Stimulated activated CD8-positive, alpha-beta memory T cell treated with anti-CD3 and anti-CD28 coated beads, Interleukin-4, amount 100 ng/mL, for 1 hour (primary cell): ENCODE measurements around the gene IQUB.
"Not testable (repeated sequence)": the region's sequence is repeated elsewhere in the genome, so short reads cannot be mapped to it uniquely, and the experiment has no call there.

Experiments used
- DNase-seq, 2 donors: peaks; one replicate each; pipeline ENCODE4 v3.0.0-alpha.2; 2020; ENCODE audit warnings: low read depth in 2 of 2, low spot score in 1 of 2

IQUB gene

DNA sequence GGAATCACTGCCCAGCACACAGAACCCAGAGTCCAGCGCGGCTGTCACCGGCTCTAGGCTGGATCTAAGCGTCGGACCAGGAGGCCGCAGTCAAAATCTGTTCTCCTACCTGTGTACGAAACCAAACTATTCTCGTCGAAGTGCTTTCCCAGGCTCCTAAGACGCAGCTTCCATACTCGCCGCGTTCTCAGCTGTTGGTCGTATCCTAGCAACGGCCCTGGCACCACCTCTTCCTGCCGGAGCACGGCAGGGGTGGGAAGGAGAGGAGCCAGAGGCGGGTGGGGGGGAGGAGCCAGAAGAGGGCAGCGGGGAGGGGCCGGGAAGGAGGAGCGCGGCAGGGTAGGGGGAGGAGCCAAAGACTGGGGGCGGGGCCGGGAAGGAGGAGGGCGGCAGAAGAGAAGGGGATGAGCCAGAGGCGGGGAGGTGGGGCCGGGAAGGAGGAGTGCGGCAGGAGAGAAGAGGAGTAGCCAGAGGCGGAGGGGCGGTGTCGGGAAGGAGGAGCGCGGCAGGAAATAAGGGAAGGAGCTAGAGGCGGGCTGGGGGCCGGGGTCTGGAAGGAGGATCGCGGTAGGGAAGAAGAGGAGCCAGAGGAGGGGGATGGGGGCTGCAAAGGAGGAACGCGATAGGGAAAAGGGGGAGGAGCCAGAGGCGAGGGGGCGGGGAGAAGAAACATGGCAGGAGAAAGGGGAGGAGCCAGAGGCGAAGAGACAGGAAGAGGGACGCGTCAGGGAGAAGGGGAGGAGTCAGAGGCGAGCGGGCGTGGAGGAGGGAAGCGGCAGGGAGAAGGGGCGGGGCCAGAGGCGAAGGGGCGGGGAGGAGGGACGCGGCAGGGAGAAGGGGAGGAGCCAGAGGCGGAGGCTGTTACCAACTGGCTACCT is at the start of gene IQUB:
Gene IQUB (minus strand): TSS at position 213 of the 878 bp plus-strand sequence. CDS start 22,255 bp downstream, outside the sequence.
- peak; percentile 92 to 96 for DNase-seq

DNA sequence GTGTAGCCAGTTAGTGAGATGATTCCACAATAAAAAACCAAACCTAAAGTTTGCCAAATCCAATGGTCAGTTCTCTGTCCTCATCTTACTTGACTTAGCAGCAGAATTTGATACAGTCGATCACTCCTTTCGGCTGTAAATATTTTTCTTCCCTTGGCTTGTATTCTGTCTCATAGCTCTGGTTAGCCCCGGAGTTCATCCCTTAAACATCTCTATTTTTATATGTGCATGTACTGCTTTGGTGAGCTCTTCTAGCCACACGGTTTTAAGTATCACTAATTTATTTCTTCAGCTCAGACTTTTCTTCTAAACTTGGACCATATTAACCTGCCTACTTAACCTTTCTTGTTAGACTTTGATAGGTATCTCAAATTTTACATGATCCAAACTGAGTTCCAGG is 49.4 kb upstream of the IQUB start:
- no peak for DNase-seq

DNA sequence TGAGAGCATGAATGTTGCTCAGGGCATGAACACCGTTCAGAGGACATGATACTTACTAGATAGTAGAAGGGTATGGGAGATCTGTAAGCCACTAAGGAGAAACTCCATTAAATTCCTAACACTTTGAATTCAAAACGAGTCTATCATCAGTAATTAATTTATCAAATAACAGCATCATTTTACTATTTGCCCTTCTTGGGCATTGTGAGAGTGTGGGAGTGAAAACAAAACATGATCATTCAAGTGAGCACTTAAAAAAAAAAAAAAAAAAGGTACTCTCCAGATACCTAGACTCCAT is 46.7 kb upstream of the IQUB start:
- DNase-seq, result no peak

DNA sequence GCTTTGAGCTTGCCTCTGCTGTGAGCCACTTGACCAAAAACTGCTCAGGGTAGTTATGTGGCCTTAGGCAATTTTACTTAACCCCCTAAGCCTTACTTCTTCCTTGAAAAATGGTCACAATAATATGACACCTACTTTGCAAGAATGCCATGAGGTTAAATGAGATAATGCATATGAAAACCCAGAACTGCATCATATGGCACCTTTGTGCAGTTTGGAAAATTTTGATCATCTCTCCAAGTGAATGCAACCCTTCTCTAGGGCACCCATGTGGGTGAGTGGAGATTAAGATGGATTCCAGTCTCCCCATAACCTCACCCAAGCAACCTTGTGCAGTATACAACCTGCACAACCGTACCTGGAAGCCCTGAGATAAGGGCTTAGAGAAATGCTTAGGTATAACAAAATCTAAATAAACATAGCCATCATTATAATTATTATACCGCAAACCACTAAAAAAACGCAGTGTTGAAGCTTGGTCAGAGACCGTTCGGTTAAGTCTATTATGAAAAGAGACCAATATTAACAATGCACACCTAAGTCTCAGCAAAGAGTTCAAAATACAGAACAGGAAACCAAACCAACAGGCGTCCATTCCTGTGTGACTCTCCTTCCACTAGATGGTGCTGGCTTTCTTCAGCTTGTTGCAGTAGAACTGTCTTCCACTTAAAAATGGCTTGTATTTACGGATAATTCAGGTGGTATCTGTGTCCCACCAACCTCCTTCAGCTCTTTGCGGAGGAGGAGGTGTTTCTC is 46.2 kb upstream of the IQUB start:
- DNase-seq, result no peak

DNA sequence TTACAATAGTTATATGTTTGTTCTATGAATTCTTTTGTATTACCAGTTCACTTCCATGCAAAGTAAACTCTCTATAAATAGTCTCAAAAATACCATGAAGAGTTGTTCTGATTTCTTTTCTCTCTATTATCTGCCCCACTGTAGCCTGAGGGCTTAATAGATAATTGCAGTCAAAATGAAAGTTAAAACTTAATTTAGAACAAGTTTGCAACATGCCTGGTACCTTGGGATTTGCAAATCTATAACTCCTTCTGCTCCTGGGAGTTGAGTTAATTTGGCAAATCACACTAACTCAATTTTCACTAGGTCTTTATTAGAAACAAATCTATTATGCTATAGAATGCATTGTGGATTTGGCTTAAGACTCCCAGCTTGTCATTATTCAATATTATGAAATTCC is 45.0 kb upstream of the IQUB start:
- no peak for DNase-seq

DNA sequence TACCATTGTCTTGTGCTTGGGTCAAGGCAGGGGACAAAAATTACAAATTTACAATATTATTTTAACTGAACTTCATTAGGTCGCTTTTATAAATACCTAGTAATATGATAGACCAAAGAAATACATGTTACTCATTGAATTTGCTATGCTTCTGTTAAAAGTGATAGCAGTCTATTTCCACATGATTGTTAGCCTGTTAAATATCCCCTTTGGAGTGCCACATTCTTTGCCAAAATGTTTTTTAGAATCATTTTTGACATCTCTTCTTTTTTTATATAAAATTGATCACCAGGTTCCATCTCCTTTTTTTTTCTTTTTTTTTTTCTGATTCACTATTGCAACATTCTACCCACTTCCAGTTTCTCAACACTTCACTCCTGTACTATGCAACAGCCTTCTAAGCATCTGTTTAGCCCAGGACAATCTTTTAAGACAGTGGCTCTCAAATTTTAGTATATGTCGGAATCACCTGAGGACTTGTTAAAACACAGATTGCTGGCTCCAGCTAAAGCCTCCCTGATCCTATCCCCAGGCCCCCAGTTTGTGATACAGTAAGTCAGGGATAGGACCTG is 39.6 kb upstream of the IQUB start:
- DNase-seq, result no peak

DNA sequence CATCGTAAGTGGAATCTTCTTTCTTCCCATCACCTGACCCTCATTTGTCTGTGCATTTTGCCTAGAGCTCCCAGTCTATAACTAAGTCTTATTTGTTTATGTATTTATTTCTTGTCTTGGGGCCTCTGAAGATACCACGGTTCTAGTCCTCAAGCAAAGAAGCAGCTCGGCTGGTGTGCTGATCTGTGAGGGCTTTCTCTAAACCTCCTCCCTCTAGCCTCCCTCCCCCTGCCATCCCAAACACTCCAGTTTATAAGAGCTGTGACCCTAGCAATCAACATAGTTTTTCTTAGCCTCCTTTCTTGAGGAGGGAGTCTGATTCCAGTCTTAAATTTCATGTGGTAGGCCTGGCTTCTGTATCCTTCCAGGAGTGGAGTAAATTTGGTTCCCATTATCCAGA is 38.9 kb upstream of the IQUB start:
- DNase-seq, result no peak

DNA sequence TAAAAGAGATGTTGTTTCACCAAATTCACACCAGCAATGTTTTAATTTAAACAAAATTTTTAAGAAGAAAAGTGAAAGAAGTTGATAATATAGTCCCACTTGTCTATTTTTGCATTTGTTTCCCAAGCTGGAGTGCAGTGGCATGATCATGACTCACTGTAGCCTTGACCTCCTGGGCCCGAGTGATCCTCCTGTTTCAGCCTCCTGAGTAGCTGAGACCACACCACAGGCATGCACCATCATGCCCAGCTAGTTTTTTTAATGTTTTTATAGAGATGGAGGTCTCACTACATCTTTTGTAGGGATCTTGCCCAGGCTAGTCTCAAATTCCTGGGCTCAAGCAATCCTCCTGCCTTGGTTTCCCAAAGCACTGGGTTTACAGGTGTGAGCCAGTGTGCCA is 37.3 kb upstream of the IQUB start:
- DNase-seq, result no peak

DNA sequence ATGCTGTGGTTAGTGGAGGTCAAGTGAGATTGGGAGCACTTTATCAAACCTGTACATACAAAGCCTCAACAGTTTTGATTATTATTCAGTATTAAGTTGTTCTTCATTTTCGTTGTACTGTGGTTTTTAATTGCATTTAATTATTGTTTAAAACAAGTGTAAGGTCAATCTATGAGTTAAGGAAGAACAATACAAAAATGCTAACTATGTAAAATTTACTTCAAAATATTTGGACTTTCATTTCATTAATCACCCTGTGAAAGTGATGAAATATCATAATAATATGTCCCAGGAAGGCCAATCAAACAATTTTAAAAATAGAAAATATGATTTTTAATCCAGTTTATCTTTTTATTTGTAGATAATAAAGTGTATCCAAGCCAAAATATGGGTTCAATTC is 36.8 kb upstream of the IQUB start:
- no peak for DNase-seq

DNA sequence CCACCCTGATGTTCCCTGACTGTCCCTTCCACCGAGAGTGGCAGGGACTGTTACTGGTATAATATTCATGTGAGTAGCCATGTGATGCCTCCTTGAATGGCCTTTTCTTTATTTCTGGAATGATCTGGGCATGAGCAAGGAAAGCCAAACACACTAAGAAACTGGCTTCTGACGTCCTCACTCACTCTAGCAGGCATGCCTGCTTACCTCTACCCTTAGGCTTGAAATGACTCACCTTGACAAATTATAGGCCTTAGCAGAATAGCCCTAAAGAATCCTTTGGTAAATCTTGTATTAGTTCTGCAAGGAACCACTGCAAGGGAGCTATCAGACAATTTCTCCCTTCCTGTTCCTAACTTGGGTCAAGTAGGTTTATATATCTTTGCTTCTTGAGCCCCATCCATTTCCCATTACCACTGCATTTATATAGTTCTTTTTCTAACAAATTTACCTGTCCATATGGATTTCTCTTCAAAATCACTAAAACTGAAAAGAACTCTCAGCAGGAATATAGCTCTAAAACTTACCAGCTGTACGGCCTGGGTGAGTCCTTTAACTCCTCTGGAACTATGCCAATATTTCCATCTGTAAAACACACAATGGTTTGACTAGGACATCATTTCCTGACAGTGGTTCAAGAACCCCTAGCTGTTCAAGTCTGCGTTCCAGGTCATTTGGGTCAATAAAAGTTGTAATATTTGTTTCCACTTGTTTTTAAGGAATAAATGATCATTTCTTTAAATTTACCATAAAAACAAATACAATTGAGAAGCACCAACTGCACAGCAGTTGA is 36.2 kb upstream of the IQUB start:
- no peak for DNase-seq

DNA sequence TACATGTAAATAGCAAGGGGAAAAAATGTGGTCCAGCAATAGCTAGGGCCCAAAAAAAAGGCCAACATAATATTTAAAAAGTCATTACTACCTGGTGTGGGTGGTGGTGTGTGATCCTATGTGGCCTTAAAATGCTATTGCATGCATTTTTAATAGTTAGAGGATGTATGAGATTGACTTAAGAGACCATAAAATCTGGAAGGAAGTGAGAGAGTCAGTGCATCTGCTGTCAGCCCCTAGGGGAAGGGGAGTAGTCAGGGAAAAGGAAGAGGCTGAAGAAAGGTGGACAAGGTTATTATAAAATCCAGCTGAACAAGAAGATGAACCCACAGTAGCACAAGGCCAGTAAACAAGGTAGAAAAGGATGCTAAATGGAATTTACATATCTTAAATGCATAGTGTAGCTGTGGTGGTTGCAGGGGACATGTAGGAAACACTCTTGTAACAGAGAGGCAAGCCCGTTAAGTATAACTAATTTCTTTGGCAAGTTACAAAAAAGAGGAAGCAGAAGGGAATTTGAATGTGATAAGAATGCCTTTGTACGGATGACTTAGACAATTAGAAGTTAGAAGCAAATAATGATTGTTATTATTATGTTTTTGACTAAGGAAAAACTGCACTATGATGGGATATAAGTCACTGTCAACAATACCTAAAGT is 35.1 kb upstream of the IQUB start:
- DNase-seq, result no peak

DNA sequence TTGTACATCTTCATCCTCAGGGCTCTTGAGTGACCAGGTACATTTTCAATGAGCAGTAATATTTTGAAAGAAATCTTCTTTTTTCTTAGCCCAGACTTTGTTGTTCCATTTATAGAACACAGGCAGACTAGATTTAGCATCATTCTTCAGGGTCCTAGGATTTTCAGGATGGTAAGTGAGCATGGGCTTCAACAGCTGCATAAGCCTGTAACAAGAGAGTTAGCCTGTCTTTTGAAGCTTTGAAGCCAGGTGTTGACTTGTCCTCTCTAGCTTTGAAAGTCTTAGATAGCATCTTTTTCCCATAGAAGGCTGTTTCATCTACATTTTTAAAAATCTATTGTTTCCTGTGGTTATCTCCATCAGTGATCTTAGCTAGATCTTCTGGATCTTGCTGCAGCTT is 27.7 kb upstream of the IQUB start:
- no peak for DNase-seq

DNA sequence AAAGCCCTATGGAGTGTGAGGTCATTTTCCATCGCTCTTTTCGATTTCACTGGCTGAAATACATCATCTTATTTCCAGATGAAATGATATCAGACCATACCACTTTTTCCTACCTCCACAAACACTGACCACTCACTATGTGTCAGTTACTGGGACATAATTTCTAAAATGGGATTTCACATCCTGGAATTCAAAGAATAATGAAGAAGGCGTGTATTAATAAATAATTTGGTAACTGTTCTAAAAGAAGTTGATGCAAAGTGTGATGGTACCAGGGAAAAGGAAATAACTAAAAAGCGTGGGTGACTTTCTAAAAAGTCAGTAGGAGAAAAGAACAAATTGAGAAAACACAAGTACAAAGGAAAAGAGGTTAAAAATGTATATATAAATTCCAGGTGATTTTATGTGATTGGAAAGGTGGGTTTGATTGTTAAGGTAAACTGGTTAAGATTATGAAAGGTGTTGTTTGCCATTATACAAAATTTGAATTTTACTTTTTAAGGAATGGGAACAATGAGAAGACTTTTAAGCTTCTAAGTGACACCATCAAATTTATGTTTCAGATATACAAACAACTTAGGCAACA is 24.0 kb upstream of the IQUB start:
- DNase-seq, result no peak

DNA sequence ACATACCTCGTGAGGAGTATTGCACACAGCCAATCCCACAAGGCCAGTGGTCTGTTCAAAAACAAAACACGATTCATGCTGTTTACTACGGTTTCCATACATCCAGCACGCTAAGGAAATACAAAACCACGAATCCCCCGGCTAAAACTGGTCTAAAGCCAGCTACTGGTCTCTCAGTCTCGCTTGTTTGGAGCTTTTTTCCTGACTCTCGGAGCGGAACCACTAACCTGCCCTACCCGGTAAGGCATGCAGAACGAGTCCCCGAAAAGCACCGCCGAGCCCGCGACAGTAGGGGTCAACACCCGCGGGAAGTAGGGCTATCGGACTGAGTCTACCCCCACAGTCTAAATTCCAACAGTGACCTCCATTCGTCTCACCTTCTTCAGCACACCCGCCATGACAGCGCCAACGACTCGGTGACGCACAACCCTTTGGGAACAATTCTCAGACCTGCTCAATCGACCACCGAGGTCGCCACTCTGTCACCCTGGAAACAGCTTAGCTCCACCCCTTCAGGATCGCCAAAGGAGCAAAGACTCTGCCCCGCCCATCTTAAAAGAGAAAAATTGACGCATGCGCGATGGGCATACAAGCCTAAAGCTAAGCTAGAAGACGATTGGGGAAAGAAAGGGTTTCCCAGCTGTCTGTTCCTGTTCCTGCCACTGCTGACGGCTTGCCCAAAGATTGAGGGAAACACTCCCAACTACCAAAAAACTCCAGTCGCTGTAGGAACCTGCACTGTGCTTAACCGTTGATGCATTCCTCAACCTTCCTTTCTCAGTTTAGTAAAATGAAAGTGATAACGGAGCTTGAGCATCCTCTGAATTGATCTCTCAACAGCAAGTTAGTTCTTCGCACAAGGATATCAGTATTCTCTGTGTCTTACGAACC is 23.2 kb upstream of the IQUB start, which contains the start of gene NDUFA5:
Gene NDUFA5 (minus strand): TSS at position 421 of the 891 bp plus-strand sequence. CDS start 23 bp downstream, at position 398.
- DNase-seq, result peak; percentile 80 to 95

DNA sequence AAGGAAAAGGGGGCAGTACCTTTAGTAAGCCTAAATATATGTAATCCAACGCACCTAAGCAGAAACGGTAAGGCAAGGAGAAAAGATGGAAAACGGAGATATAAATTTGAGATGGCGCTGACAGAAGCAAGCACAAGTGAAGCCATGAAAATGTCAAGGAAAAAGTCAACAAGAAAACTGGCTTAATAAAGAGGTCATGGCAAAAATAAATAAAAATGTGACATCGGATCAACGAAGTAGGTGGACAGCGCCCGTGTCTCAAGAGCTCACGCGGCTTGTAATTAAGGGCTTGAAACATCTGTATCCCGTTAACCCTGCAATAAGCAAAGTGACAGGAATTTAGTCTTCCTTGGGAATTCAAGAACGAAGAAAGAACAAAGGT is 22.6 kb upstream of the IQUB start:
- no peak for DNase-seq

DNA sequence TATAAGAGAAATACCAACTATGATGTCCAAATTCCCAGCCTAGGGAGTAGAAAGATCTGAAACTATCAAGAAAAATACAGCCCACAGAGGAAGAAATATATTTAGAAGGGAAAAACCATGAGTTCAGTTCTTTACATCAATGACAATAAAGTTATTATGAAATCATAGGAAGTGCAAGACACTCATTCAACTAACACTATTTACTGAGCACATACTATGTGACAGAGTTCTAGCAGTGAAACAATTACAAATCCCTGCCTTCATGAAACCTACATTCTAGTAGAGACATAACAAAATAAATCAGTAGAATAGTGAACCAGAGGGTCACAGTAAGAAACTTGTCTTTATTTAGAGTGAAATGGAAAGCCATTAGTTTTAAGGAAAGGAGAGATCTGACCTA is 21.1 kb upstream of the IQUB start:
- DNase-seq, result no peak

DNA sequence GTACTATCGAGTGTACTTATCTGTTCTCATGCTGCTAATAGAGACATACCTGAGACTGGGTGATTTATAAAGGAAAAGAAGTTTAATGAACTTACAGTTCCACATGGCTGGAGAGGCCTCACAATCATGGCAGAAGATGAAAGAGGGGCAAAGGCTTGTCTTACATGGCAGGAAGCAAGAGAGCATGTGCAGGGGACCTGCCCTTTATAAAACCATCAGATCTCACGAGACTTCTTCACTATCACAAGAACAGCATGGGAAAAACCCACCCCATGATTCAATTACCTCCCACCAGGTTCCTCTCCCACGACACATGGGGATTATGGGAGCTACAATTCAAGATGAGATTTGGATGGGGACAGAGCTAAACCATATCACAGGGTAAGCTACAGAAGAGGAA is 18.8 kb upstream of the IQUB start:
- DNase-seq, result no peak

DNA sequence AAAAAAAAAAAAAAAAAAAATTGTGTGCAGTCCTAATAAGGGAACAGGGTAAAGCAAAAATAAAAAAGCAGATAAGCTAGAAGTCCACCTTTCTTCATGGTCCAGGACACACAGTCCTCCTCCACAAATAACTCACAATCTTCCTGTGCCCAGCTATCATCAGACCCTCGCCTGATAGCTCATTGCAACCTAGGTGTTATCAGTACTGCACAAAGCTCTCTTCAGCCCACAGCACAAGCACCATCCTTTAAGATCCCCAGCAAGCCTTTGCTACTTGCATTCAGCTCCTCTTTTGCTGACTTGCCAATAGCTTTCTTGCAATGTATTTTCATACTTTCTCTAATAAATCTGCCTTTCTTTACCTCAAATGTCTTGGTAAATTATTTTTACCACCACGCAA is 18.2 kb upstream of the IQUB start:
- no peak for DNase-seq

DNA sequence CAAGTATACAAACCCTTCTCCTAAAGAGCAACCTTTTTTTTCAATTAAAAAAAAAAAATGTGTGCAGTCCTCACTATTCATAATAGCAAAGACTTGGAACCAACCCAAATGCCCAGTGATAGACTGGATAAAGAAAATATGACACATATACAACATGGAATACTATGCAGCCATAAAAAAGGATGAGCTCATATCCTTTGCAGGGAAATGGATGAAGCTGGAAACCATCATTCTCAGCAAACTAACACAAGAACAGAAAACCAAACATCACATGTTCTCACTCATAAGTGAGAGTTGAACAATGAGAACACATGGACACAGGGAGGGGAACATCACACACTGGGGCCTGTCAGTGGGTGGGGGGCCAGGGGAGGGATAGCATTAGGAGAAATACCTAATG is 17.7 kb upstream of the IQUB start:
- not testable (repeated sequence) for DNase-seq

DNA sequence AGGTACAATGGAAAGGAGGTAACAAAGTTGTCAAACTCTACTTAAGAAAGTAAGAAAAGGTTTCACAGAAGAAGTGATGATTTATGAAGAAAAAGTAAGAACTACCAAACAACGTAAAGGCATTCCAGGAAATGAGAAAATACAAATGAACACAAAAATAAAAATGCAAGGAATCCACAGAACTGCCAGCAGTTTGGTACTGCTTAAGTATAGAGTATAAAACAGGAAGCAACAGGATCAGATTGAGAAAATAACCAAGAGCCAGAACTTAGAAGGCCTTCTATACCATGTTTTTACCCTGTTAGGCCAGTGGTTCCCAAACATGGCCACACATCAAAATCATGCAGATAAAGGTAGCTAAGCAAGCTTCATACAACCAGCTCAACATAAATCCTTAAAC is 14.0 kb upstream of the IQUB start:
- DNase-seq, result no peak
